GM19372 (cell line): ENCODE data around the gene RALGPS1.

Experiments
- ATAC-seq: cut with Tn5 transposase; IDR thresholded peaks from one replicate; pipeline ENCODE4 v1.9.1; 2021; ENCODE audit warnings: mild to moderate bottlenecking, low read depth, moderate library complexity; ENCODE audit not compliant: unreplicated experiment

RALGPS1 gene

DNA sequence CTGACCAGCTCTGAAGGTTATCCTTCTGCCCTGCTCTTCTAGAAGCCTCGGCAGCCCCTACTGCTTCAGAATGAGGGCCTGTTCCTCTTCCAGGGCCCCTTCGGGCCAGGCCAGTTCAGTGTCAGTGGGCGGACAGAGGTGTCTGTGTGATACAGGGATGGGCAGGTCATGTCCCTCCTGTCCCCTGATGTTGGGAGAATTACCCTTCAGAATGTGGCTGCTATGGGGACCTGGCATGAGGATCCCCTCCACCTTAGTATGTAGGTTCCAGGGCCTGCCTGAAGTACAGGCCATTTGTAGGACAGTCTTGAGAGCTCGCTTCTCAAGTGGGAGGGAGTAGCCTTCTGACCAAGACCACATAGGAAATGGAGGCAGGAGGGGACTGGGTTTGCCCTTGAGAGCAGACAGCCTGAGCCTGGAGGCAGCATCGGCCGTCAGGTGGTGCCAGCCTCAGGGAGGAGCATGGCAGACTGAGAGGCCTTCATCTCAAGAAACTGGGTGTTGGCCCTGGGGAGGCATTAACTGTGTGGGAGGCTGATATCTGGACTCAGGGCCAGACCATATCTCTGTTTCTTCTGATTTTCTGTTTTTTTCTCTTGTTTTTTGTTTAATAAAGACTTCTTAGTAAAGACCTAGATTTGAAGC is 175.9 kb downstream of the RALGPS1 start:
- no peak for ATAC-seq

- no peak for ATAC-seq
These were observed 176.9 kb downstream of the RALGPS1 start for GRCh38 chr9:127091526-127091925.

GRCh38 chr9:127092041-127092608 is 177.5 kb downstream of the RALGPS1 start:
- no peak for ATAC-seq

- no peak for ATAC-seq
These were observed 178.9 kb downstream of the RALGPS1 start for GRCh38 chr9:127093319-127094020.

- no peak for ATAC-seq
These were observed 180.8 kb downstream of the RALGPS1 start for GRCh38 chr9:127095411-127095810.

DNA sequence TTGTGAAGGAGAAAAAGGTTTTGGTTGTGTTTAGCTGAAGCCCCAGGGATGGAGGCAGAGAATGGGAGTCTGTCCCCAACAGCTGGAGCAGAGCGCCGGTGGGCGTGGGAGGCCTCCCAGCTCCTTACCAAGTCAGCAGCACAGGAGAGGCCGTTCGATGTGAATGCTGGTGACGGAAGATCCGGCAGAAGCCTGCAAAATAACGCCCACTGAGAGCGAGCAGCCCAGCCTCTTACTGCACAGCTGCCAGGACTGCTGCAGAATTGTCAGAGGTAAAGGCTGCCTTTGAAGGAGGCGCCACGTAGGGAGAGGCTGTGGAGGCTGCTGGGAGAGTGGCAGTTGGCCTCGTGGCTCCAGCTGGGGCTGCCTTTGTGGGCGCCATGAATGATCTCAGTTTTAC is 181.6 kb downstream of the RALGPS1 start:
- ATAC-seq: no peak

DNA sequence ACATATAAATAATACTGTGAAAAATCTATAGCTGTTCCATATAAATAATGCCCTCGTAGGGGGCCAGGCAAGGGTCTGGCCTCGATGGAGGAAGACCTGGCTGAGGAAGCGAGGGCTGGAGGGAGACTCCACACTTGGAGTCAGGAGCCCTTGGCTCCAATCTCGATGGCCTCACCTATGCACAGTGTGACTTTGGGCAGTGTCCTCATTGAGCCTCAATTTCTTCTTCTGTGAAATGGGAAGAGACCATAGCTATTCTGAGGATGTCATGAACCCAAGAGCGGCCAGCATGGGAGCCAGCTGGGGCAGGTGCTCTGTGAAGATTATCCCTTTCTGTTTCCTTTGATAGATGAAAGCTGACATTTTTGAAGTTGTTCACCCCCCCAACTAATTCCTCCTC is 183.1 kb downstream of the RALGPS1 start:
- no peak for ATAC-seq

GRCh38 chr9:127098916-127099553 is 184.5 kb downstream of the RALGPS1 start:
- ATAC-seq: no peak

DNA sequence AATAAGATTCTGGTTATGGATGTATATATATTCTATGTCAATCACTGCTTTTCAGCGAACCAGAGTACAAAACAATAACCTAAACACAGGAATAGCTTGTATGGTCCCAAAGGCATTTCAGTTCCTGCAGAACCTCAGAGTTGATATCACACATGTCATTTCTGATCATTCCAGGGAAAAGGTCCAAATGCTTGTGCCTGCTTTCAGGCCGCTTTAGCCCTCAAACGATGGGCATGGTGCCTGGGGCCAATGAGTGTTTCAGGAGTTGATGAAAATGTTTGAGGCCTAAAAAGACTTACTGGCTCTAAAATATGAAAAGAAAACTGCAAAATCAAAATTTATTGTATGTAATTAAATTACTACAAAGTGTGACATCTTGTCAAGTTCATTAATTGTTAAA is 185.1 kb downstream of the RALGPS1 start:
- no peak for ATAC-seq

- no peak for ATAC-seq
These were observed 187.6 kb downstream of the RALGPS1 start for GRCh38 chr9:127102176-127102575.

DNA sequence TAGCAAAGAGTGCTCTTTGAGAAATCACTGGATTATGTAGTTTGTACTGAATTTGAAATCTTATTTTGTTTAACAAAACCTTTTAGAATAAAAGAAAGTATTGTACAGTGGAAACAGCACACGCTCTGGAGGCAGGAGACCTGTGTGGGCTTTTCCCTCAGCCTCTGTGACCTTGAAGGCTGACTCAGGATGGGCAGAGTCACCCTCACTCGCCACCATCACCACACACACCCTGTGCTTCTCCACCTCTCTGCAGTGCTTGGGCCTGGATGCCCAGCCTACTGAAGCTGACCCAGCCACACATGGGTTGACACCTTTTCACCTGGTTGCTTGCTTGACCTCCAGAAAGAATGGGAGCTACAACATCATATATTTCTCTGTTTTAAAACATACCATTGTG is 188.2 kb downstream of the RALGPS1 start:
- no peak for ATAC-seq

DNA sequence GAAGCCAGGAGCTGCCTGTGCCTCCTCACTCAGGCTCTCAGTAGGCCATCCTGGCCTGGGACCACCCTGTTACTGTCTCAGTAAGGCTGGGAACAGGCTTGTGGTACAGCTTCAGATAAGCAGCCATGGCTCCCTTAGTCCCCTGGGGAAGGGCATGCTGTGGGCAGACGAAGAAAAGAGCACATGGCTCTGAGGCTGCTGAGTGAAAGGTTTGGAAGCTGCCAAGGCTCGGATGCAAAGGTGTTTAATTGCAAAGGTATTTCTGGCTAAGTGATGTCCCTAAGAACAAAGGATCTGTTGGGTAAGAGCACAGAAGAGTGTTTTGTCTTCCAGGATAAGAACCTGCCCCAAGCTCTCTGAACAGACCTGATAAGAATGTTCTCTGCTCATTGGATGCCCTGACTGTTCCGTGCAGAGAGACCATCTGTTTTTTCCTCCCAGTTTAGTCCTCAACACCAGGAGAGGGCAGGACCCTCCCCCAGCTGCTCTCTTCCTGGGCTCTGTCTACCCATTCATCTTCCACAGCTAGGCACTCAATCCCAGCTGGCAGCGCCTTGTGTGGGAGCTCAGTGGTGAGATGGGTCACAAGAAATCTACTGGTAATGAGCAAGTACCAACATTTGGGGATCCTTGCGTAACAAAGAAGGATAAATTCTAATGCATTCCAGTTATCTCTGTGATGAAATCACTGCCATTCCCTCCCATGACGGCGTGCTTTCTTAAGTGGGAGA is 190.2 kb downstream of the RALGPS1 start:
- ATAC-seq: no peak

DNA sequence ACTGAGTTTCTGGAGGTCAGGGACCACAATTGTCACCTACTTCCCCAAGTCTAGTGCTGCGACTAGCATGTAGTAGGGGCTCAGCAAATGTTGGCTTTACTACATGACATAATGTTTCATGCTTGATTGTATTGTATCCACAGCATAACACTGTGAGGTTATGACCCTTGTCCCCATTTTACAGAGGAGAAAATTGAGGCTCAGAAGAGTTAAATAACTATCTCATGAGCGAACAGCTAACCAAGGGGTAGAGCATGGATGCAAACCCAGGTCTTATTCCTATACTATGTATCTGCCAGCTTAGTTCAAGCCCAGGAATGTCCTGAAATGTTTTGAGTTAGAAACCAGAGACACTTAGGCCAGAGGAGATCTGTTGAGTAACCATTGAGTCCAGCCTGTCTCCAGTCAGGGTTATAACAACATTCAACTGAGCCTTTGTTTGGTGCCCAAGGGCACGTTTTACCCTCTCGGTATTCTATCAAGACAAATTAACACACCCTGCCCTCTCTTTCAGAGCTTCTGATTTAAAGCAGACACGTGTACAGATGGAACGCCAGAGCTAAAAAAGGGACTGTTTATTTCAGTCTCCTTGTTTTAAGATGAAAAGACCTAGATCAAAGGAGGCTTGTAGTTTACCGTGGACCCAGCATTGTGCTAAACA is 191.4 kb downstream of the RALGPS1 start:
- ATAC-seq: no peak

DNA sequence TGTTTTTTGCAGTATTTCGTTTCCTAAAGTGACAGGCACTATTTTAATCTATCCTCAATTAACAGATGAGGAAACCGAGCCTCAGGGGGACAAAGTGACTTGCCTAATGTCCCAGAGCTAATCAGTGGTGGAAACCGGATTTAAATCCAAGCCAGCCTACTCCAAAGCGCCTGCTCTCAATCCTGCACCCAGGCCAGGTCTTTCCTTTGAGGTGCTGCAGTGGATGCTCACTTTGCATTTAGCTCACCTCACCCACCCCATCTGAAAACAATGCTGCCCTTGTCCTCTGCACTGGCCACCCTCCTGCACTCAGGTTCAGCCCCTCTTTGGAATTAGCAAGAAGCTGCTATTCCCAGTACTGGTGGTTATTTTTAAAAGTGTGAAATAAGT is 191.9 kb downstream of the RALGPS1 start:
- no peak for ATAC-seq

- ATAC-seq: no peak
These were observed 192.8 kb downstream of the RALGPS1 start for GRCh38 chr9:127107171-127107928.

GRCh38 chr9:127107929-127108876 is 193.6 kb downstream of the RALGPS1 start:
- no peak for ATAC-seq

- ATAC-seq: no peak
These were observed 194.7 kb downstream of the RALGPS1 start for GRCh38 chr9:127109212-127109711.

DNA sequence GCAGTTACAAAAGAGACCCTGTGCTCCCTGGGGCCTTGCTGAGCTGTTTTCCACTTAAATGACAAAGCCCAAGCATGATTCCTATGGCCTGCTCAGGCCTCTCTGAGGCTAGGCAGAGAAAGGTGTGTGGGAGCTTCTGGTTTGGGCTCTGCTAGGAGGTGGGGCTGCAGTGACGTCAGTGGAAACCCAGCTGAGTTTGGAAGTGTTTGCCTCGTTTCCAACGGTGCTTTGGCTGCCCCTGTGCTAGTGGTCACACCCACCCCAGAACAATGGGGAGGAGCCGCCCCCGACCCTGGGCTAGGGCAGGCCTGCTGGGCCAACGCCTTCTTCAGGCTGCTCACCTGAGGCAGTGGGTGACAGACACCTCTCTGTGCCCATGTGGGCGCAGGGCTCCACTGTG is 197.5 kb downstream of the RALGPS1 start:
- no peak for ATAC-seq
